Thoracic aorta (tissue), 2 donors: Measurements from ENCODE around the gene SAP30. TPM values are rescaled to one million over a fixed set of nuclear protein-coding genes. Genes with fewer than 3 reads are reported as not detected.
A peak's percentile ranks its signal among the peaks of the same experiment; 100 is the strongest.

ENCODE experiments used
- ATAC-seq: fragments of 150-250 bp; one replicate; pipeline ENCODE4 v1.8.0; 2017; ENCODE audit warnings: low read depth; ENCODE audit not compliant: insufficient number of reproducible peaks, low FRiP score
- DNase-seq: peaks from one replicate; pipeline ENCODE4 v3.0.0-alpha.2; 2020; ENCODE audit warnings: low spot score
- H3K27ac ChIP-seq, 2 donors: fragments of 200-600 bp; sonication (generic); 1 replicate in 1 of 2; 2 replicates in 1 of 2; pipeline ENCODE4 v1.5.1; 2016; ENCODE audit warnings: mild to moderate bottlenecking in 2 of 2, moderate library complexity in 2 of 2
- H3K27me3 ChIP-seq: fragments of 200-600 bp; sonication (generic); replicated peaks from 2 replicates; pipeline ENCODE4 v1.6.0; 2016; ENCODE audit warnings: mild to moderate bottlenecking; ENCODE audit not compliant: insufficient read depth
- H3K36me3 ChIP-seq: fragments of 200-600 bp; sonication (generic); one replicate; pipeline ENCODE4 v1.5.1; 2016
- H3K4me1 ChIP-seq, 2 donors: fragments of 200-600 bp; sonication (generic); 1 replicate in 1 of 2; 2 replicates in 1 of 2; pipeline versions ENCODE4 v1.5.1 to v1.6.0; 2016; ENCODE audit warnings: low read depth in 2 of 2, mild to moderate bottlenecking in 1 of 2; ENCODE audit not compliant: control insufficient read depth in 1 of 2
- H3K4me3 ChIP-seq: fragments of 200-600 bp; sonication (generic); 2 replicates; pipeline ENCODE4 v1.5.1; 2016; ENCODE audit warnings: mild to moderate bottlenecking
- H3K9me3 ChIP-seq: fragments of 200-600 bp; sonication (generic); 2 replicates; pipeline ENCODE4 v1.5.1; 2016
- CTCF ChIP-seq: fragments of 200-600 bp; sonication (generic); IDR thresholded peaks from one replicate; pipeline ENCODE4 v1.5.1; 2019; ENCODE audit warnings: antibody characterized with exemption
- total RNA-seq, 2 donors: library from RNA; depleted of rRNA; stranded (reverse); fragments of >200 nt; gene quantifications; one replicate each; pipeline versions ENCODE4 v1.1.0 to v1.2.3, GENCODE V29; 2016

SAP30 gene
- total RNA-seq, 2 donors from 2014 or later: 56.9 to 61.7 TPM

GRCh38 chr4:173418639-173419038 is 47.9 kb downstream of the SAP30 start:
- Histone ChIP-seq H3K4me3 (no peak overlapping the region), H3K4me1 (peaks cover 0 to 4% of the 10 kb centered on the region in 2 donors), H3K27me3 (no peaks in the 10 kb centered on the region), H3K36me3 (no peaks in the 10 kb centered on the region), H3K9me3 (no peaks in the 10 kb centered on the region), H3K27ac (no peak overlapping the region)
- no peak for TF ChIP-seq CTCF
- DNase-seq (no peak), ATAC-seq (no peak)

GRCh38 chr4:173420324-173420752 is 49.6 kb downstream of the SAP30 start:
- no peak for DNase-seq
- H3K36me3 ChIP-seq: no peaks in the 10 kb centered on the region
- peak; percentile 45 for TF ChIP-seq CTCF
- no peaks in the 10 kb centered on the region for H3K9me3 ChIP-seq
- no peaks in the 10 kb centered on the region for H3K27me3 ChIP-seq
- H3K4me3 ChIP-seq: no peak overlapping the region
- peaks cover 4 to 8% of the 10 kb centered on the region in 2 donors for H3K4me1 ChIP-seq
- no peak for ATAC-seq
- no peak overlapping the region for H3K27ac ChIP-seq

DNA sequence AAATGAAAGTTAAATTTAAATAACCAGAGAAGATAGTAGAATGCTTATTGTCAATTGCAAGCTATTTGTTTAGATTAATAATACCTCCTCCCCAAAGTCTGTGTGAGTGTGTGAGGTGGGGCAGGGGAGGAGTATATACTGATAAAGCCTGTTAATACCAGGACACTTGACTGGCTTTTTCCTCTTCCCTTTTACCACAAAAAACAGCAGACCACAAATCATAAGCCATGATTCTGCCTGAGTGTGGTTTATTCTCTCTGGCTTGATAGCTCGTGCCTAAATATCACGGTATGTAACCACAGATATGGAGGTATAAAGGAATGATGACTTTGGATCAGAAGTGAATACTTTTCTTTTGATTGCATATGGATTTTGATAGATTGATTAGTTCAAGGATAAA is 50.0 kb downstream of the SAP30 start:
- H3K9me3 ChIP-seq: no peaks in the 10 kb centered on the region
- ATAC-seq (no peak), DNase-seq (no peak)
- H3K4me1 ChIP-seq: peaks cover 8 to 13% of the 10 kb centered on the region in 2 donors
- no peak overlapping the region for H3K4me3 ChIP-seq
- H3K27ac ChIP-seq: no peak overlapping the region
- no peak for TF ChIP-seq CTCF
- H3K36me3 ChIP-seq: no peaks in the 10 kb centered on the region
- no peaks in the 10 kb centered on the region for H3K27me3 ChIP-seq

- ATAC-seq (peak; percentile 66), DNase-seq (no peak)
- peak overlapping the region; percentile 15 for H3K4me3 ChIP-seq
- TF ChIP-seq CTCF: no peak
- no peaks in the 10 kb centered on the region for H3K36me3 ChIP-seq
- no peaks in the 10 kb centered on the region for H3K9me3 ChIP-seq
- peaks cover 16 to 17% of the 10 kb centered on the region in 2 donors for H3K4me1 ChIP-seq
- peak overlapping the region; percentile 21 to 75 for H3K27ac ChIP-seq
- no peaks in the 10 kb centered on the region for H3K27me3 ChIP-seq
Measured at GRCh38 chr4:173424899-173425805, 54.4 kb downstream of the SAP30 start.

DNA sequence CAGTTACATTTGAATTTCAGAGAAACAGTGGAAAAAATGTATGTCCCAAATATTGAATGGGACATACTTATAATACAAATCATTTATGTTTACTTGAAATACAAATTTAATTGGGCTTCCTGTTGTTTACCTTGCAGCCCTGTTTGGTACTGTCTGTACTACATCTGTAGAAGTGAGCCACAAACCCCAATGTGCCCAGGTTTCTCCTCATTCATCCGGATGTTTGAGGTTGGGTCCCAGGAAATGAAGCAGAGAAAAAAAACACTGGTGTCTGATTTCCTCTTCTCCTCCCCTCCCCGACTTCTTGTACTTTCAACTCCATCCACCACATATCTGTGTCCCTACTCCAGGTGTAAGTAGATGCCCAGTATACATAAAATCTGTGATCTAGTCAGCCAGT is 55.3 kb downstream of the SAP30 start:
- peak overlapping the region; percentile 21 to 75 for H3K27ac ChIP-seq
- peaks cover 13 to 16% of the 10 kb centered on the region in 2 donors for H3K4me1 ChIP-seq
- ATAC-seq (no peak), DNase-seq (no peak)
- no peak overlapping the region for H3K4me3 ChIP-seq
- no peak for TF ChIP-seq CTCF
- no peaks in the 10 kb centered on the region for H3K27me3 ChIP-seq
- H3K36me3 ChIP-seq: no peaks in the 10 kb centered on the region
- H3K9me3 ChIP-seq: no peaks in the 10 kb centered on the region

Other genes with a start within 250 kb of the SAP30 start
- 10 to 100 TPM; 12.7 to 23.1 TPM for gene GALNT7, start 202.1 kb upstream of the SAP30 start, total RNA-seq
- 10 to 100 TPM; 28.8 to 33.4 TPM for gene HMGB2, start 36.6 kb upstream of the SAP30 start, total RNA-seq
- gene SCRG1, start 28.2 kb downstream of the SAP30 start, total RNA-seq: 1 to 10 TPM; 6.9 to 9.7 TPM
- gene HAND2, start 159.3 kb downstream of the SAP30 start, total RNA-seq: 10 to 100 TPM; 25.7 to 28.2 TPM